Measurements from ENCODE around the gene PKN2.

PKN2 gene

DNA sequence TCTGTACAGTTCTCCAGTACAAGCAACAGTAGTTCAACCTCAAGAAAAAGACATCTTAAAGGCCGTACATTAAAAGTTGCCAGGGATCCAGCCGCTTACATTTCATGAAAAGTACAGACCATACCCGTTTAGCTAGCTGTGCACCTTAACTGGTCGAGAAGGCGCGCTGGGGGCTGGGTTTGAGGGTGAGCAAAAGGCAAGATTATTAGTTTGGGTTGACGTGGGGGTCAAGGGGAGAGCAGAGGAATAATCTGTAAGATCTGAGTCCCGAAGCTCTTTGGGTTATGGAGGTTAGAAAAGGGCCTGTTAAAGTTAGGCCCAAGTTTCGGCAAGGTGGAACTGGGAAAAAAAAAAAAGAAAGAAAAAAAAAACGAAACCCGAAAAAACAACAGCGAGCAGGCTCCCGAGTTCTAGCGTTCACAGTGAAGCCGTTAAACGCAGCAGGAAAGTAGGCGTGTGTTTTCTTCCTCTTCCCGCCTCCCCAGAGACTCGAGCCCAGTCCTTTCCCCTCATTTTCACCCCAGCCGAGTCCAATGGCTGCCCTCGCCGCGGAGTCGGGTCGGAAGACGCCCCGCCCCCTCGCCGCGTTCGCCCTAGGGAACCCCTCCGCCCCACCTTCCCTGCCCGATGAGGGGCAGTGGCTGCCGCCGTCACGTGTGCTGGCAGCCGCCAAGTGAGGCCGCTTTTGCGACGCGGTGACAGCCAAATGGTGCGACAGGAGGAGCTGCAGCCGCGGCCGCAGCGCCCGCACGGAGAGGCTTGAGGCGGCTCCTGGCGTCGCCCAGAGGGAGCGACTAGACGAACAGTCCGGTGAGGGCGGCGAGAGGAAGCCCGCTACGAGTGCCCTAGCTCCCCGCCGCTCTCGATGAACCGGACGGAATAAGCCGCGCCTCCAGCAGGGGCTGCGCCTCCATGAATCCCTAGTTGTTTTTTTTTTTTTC lies at the start of gene PKN2:
Gene PKN2 (plus strand): TSS at position 733 of the 941 bp plus-strand sequence. CDS start 308 bp downstream, outside the sequence.
- peak; percentile 96 for DNase-seq (ENCODE audit: low read depth)

- no peak for DNase-seq (ENCODE audit: low read depth)
Measured at GRCh38 chr1:88634538-88634937, 49.5 kb upstream of the PKN2 start.

DNA sequence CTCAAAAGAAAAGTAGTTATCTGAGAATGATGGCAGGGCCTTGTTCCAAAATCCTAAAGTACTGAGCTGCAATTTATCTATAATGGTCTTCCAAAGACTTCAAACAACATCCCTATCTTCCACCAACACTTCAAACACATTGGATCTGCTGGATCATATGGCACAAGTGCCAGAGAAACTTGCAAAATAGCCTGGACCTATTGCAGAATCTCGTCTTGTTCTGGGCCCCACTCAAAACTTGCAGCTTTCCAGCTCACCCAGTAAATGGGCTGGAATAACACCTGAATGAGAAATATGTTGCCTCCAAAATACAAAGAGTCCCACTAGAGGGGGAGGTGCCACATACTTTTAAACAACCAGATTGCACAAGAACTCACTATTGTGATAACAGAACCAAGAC lies 44.0 kb upstream of the PKN2 start:
- no peak for DNase-seq (ENCODE audit: low read depth)

- DNase-seq (ENCODE audit: low read depth): no peak
Measured at GRCh38 chr1:88645886-88646285, 38.2 kb upstream of the PKN2 start.

- no peak for DNase-seq (ENCODE audit: low read depth)
Measured at GRCh38 chr1:88646476-88647248, 37.4 kb upstream of the PKN2 start.

DNA sequence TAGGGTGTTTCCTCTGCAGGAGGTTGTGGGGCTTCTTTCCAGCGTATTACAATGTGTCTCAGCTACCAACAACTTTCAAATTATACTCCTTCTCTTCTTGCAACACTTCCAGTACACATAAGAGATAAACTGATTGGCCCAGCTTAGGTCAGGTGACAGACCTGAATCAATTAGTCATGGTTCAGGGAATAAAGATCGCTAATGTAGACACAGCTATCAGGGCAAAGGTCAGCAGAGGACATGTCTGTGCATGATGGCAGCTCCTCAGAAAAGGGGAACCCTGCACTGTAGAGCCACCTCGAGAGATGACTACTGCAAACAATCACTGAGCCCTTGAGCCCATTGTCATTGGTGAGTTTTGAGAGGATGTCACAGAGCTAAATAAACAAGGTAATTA lies 36.8 kb upstream of the PKN2 start:
- DNase-seq (ENCODE audit: low read depth): no peak

- no peak for DNase-seq (ENCODE audit: low read depth)
Measured at GRCh38 chr1:88647749-88648415, 36.2 kb upstream of the PKN2 start.

DNA sequence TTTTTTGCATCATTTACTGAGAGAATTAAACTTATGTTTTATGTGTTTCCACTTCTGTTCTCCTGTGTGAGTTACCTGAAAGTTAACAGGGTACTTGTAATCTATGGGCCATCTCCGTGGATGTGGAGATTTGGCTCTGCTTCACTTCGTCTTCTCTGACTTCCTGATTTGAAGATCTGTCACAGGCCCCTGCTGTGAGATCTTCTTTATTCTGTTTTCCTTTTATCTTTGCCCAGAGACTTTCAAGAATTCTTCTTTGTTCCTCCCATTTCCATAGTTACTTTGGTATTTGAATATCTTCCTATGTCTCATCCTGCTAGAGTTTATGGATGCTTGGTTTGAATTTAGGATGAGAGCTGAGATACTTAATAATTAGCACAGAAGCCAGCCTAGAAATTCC lies 35.4 kb upstream of the PKN2 start:
- no peak for DNase-seq (ENCODE audit: low read depth)

- DNase-seq (ENCODE audit: low read depth): no peak
Measured at GRCh38 chr1:88649932-88650331, 34.1 kb upstream of the PKN2 start.

- DNase-seq (ENCODE audit: low read depth): no peak
Measured at GRCh38 chr1:88650676-88651418, 33.2 kb upstream of the PKN2 start.

- no peak for DNase-seq (ENCODE audit: low read depth)
Measured at GRCh38 chr1:88655140-88655539, 28.9 kb upstream of the PKN2 start.

DNA sequence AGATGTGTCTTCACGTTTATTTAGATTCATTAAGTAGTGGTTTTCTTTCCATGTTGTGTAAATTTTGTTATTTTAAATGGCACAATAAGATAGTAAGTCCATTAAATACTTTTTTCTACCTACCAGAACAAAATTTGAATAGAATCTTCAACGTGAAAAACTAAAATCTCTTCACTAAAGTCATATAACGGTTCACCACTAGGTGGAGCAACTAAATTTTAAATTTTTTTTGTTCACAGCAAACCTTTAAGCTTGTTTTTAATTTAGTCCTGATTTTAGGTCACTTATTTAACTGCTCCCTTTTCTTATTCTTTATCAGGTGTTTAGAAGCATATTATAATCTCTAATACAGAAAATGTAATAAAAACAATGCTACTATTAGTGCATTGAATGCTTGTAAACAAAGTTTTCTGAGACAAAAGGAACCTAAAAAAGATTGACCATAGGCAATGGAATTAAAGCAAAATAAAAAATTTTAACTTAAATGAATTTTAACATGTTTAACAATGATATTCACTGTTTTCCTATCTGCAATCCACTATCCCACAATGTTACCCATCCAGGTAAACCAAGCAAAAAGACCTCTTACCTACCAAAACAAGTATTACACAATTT lies 28.3 kb upstream of the PKN2 start:
- DNase-seq (ENCODE audit: low read depth): no peak

DNA sequence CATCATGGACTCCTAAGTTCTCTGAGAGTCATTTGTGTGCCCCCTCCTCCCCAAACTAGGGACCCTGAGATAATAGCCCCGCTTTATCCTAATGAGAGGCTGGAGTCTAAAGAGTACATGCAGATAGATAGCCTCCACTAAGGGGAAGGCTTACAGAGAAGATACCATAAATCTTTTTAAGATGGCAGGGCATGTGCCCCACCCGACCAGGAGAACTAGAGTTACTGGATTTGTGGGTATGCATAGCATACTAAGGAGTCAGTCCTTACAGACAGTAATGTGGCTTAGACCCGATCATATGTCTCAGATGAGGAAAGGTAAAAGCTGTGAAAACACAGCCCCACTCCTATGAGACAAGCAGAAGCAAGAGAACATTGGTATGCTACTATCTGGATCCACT lies 25.7 kb upstream of the PKN2 start:
- no peak for DNase-seq (ENCODE audit: low read depth)

- DNase-seq (ENCODE audit: low read depth): no peak
Measured at GRCh38 chr1:88659552-88659951, 24.5 kb upstream of the PKN2 start.

- no peak for DNase-seq (ENCODE audit: low read depth)
Measured at GRCh38 chr1:88661188-88661587, 22.9 kb upstream of the PKN2 start.

- DNase-seq (ENCODE audit: low read depth): no peak
Measured at GRCh38 chr1:88661951-88662699, 21.9 kb upstream of the PKN2 start.

- no peak for DNase-seq (ENCODE audit: low read depth)
Measured at GRCh38 chr1:88662723-88663122, 21.4 kb upstream of the PKN2 start.

DNA sequence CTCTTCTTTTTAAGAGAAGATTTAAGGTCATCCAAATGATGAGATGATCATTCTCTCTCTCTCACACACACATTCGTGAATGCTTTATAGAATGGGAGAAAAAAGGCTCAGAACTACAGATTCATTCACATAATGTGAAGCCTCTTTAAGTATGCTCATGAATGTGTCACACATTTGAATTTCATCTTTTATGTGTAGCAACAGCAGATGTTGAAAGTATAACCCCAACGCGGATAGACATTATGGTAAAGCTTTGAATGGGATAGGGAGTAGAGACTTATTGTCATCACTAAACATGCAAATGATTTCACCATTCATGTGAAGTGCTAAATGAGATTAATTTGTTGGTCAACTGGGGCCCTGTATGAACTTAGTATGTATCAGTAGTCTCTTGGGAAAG lies 15.7 kb upstream of the PKN2 start:
- no peak for DNase-seq (ENCODE audit: low read depth)

DNA sequence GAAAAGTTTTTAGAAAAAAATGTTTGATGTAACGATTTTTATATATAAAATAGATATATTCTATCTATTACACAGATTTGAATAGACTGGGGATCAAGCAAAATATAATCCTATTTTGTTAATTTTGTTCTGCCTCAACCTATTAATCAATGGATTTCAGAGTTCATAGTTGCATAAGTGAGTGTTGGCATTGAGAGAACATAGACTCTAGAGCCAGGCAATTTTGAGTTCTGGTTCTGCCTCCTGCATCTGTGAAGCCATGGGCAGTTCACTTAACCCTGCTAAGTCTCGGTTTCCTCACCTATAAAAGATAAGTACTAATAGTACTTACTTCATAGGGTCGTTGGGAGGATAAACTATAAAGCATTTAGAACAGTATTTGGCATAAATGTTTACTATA lies 13.6 kb upstream of the PKN2 start:
- DNase-seq (ENCODE audit: low read depth): no peak

- no peak for DNase-seq (ENCODE audit: low read depth)
Measured at GRCh38 chr1:88673446-88673845, 10.6 kb upstream of the PKN2 start.

GRCh38 chr1:88678405-88678804 lies 5.7 kb upstream of the PKN2 start:
- no peak for DNase-seq (ENCODE audit: low read depth)

Data from activated T-cell treated with anti-CD3 and anti-CD28 coated beads for 1 hour (primary cell).